Measurements from ENCODE around the gene SLC4A1.

The SLC4A1 gene

GRCh38 chr17:44283344-44284023 lies 15.5 kb upstream of the SLC4A1 start:
- no peak for DNase-seq

GRCh38 chr17:44282264-44282663 lies 14.3 kb upstream of the SLC4A1 start:
- DNase-seq = no peak

- no peak for DNase-seq
These were observed 13.6 kb upstream of the SLC4A1 start for GRCh38 chr17:44281570-44281969.

- DNase-seq = no peak
These were observed 12.5 kb upstream of the SLC4A1 start for GRCh38 chr17:44280392-44280937.

GRCh38 chr17:44279666-44280391 lies 11.9 kb upstream of the SLC4A1 start:
- DNase-seq = no peak

GRCh38 chr17:44279346-44279665 lies 11.4 kb upstream of the SLC4A1 start:
- DNase-seq = no peak

GRCh38 chr17:44277976-44278375 lies 10.0 kb upstream of the SLC4A1 start:
- DNase-seq = no peak

- DNase-seq = no peak
These were observed 5.7 kb upstream of the SLC4A1 start for GRCh38 chr17:44273607-44274006.

GRCh38 chr17:44272954-44273353 lies 5.0 kb upstream of the SLC4A1 start:
- no peak for DNase-seq

- DNase-seq = no peak
These were observed 4.5 kb upstream of the SLC4A1 start for GRCh38 chr17:44272321-44272951.

GRCh38 chr17:44269535-44270240 lies 1.8 kb upstream of the SLC4A1 start:
- no peak for DNase-seq

- no peak for DNase-seq
These were observed 987 bp upstream of the SLC4A1 start for GRCh38 chr17:44268709-44269534.

- no peak for DNase-seq
These were observed 825 bp downstream of the SLC4A1 start for GRCh38 chr17:44267165-44267455.

GRCh38 chr17:44266402-44267164 lies 1.4 kb downstream of the SLC4A1 start:
- DNase-seq = no peak

- no peak for DNase-seq
These were observed 4.5 kb downstream of the SLC4A1 start for GRCh38 chr17:44263345-44263902.

GRCh38 chr17:44262654-44263225 lies 5.2 kb downstream of the SLC4A1 start:
- no peak for DNase-seq

GRCh38 chr17:44260296-44260695 lies 7.6 kb downstream of the SLC4A1 start:
- no peak for DNase-seq

GRCh38 chr17:44258811-44259351 lies 9.1 kb downstream of the SLC4A1 start:
- no peak for DNase-seq

GRCh38 chr17:44257815-44258760 lies 9.8 kb downstream of the SLC4A1 start:
- no peak for DNase-seq

- no peak for DNase-seq
These were observed 11.3 kb downstream of the SLC4A1 start for GRCh38 chr17:44256671-44257070.

Data from NCI-H1930 (cell line).